GM20000 (cell line): ENCODE measurements around the gene ANKRD24.
"Not testable (repeated sequence)": the region's sequence is repeated elsewhere in the genome, so short reads cannot be mapped to it uniquely, and the experiment has no call there.

Experiments used
- DNase-seq: peaks from one replicate; pipeline ENCODE4 v3.0.0; 2012; ENCODE audit warnings: low spot score
- TF ChIP-seq, protein P1 (sequence below): IDR thresholded peaks from 2 replicates; pipeline ENCODE4 v1.5.1; 2012; ENCODE audit warnings: mild to moderate bottlenecking, control low read depth; ENCODE audit errors: extremely low read depth, missing control alignments

ANKRD24 gene

DNA sequence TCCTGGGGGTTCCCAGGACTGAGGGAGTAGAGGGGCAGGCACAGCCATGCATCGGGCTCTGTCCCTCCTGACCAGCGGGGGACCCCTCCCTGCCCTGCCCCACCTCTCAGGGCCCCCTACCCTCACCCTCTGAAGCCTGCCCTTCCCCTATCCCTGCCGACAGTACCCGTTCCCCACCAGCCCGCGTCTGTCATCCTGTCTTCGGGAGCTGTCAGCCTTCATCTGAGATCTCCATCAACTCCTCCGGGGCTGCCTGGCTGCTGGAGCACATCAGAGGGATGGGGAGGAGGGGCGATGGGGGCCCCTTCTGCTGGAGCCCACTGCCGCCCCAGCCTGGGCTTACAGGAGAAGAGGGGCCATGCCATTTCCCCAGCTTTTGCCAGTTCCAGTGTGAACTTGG, 90.4 kb downstream of the ANKRD24 start:
- TF ChIP-seq, protein P1, sequence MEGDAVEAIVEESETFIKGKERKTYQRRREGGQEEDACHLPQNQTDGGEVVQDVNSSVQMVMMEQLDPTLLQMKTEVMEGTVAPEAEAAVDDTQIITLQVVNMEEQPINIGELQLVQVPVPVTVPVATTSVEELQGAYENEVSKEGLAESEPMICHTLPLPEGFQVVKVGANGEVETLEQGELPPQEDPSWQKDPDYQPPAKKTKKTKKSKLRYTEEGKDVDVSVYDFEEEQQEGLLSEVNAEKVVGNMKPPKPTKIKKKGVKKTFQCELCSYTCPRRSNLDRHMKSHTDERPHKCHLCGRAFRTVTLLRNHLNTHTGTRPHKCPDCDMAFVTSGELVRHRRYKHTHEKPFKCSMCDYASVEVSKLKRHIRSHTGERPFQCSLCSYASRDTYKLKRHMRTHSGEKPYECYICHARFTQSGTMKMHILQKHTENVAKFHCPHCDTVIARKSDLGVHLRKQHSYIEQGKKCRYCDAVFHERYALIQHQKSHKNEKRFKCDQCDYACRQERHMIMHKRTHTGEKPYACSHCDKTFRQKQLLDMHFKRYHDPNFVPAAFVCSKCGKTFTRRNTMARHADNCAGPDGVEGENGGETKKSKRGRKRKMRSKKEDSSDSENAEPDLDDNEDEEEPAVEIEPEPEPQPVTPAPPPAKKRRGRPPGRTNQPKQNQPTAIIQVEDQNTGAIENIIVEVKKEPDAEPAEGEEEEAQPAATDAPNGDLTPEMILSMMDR: no peak
- no peak for DNase-seq

DNA sequence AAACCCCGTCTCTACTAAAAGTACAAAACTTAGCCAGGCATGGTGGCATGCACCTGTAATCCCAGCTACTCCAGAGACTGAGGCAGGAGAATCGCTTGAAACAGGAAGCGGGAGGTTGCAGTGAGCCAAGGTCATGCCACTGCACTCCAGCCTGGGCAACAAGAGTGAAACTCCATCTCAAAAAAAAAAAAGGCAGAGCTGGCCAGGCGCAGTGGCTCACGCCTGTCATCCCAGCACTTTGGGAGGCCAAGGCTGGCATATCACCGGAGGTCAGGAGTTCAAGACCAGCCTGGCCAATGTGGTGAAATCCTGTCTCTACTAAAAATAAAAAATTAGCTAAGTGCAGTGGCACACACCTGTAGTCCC, 91.8 kb downstream of the ANKRD24 start:
- DNase-seq: not testable (repeated sequence)
